WI38 (cell line): ENCODE measurements around the gene ADAMTS15.

Experiments
- H3K4me3 ChIP-seq: 2 replicates; pipeline ENCODE4 v1.5.1; 2011; ENCODE audit warnings: low read depth, mild to moderate bottlenecking, control low read depth, low read length
- TF ChIP-seq, protein P1 (sequence below): IDR thresholded peaks from 2 replicates; pipeline ENCODE4 v1.5.1; 2012; ENCODE audit warnings: low read depth, mild to moderate bottlenecking, control low read depth, low read length

Gene ADAMTS15

GRCh38 chr11:130454491-130455252, 6.2 kb downstream of the ADAMTS15 start:
- TF ChIP-seq, protein P1, sequence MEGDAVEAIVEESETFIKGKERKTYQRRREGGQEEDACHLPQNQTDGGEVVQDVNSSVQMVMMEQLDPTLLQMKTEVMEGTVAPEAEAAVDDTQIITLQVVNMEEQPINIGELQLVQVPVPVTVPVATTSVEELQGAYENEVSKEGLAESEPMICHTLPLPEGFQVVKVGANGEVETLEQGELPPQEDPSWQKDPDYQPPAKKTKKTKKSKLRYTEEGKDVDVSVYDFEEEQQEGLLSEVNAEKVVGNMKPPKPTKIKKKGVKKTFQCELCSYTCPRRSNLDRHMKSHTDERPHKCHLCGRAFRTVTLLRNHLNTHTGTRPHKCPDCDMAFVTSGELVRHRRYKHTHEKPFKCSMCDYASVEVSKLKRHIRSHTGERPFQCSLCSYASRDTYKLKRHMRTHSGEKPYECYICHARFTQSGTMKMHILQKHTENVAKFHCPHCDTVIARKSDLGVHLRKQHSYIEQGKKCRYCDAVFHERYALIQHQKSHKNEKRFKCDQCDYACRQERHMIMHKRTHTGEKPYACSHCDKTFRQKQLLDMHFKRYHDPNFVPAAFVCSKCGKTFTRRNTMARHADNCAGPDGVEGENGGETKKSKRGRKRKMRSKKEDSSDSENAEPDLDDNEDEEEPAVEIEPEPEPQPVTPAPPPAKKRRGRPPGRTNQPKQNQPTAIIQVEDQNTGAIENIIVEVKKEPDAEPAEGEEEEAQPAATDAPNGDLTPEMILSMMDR = no peak
- H3K4me3 ChIP-seq = no peak overlapping the region

GRCh38 chr11:130455483-130456127, 7.2 kb downstream of the ADAMTS15 start:
- no peak overlapping the region for H3K4me3 ChIP-seq
- TF ChIP-seq, protein P1 = no peak

GRCh38 chr11:130456286-130456685, 7.8 kb downstream of the ADAMTS15 start:
- TF ChIP-seq, protein P1 = no peak
- no peak overlapping the region for H3K4me3 ChIP-seq

- no peak overlapping the region for H3K4me3 ChIP-seq
- TF ChIP-seq, protein P1 = no peak
These were observed 9.4 kb downstream of the ADAMTS15 start for GRCh38 chr11:130457623-130458409.

- TF ChIP-seq, protein P1 = no peak
- no peak overlapping the region for H3K4me3 ChIP-seq
These were observed 9.9 kb downstream of the ADAMTS15 start for GRCh38 chr11:130458410-130458729.

- H3K4me3 ChIP-seq = no peak overlapping the region
- TF ChIP-seq, protein P1 = no peak
These were observed 11.1 kb downstream of the ADAMTS15 start for GRCh38 chr11:130459521-130459920.
